HFF-Myc (cell line): ENCODE data around the gene MYH10.
A peak's percentile ranks its signal among the peaks of the same experiment; 100 is the strongest.

ENCODE experiments used
- DNase-seq: peaks from one replicate; pipeline ENCODE4 v3.0.0-alpha.2; 2011; ENCODE audit warnings: low read depth; ENCODE audit errors: extremely low read depth
- H3K4me3 ChIP-seq: replicated peaks from 2 replicates; pipeline ENCODE4 v1.5.1; 2011; ENCODE audit warnings: low read depth, mild to moderate bottlenecking, control low read depth, low read length
- CTCF ChIP-seq: IDR thresholded peaks from 2 replicates; pipeline ENCODE4 v1.5.1; 2012; ENCODE audit warnings: mild to moderate bottlenecking, low read depth, low read length, control low read depth; ENCODE audit errors: missing control alignments

Gene MYH10

GRCh38 chr17:8572764-8573163 lies 57.8 kb downstream of the MYH10 start:
- DNase-seq = no peak
- H3K4me3 ChIP-seq = no peak overlapping the region
- peak; percentile 4 for TF ChIP-seq CTCF

- no peak for TF ChIP-seq CTCF
- H3K4me3 ChIP-seq = no peak overlapping the region
- peak; percentile 45 for DNase-seq
Measured at GRCh38 chr17:8563981-8564602, 66.4 kb downstream of the MYH10 start.

- DNase-seq = no peak
- TF ChIP-seq CTCF = no peak
- no peak overlapping the region for H3K4me3 ChIP-seq
Measured at GRCh38 chr17:8563024-8563776, 67.3 kb downstream of the MYH10 start.

- DNase-seq = no peak
- no peak overlapping the region for H3K4me3 ChIP-seq
- TF ChIP-seq CTCF = no peak
Measured at GRCh38 chr17:8558144-8558543, 72.4 kb downstream of the MYH10 start.

- DNase-seq = no peak
- H3K4me3 ChIP-seq = no peak overlapping the region
- no peak for TF ChIP-seq CTCF
Measured at GRCh38 chr17:8557176-8557806, 73.2 kb downstream of the MYH10 start.

GRCh38 chr17:8556074-8556473 lies 74.5 kb downstream of the MYH10 start:
- H3K4me3 ChIP-seq = no peak overlapping the region
- TF ChIP-seq CTCF = no peak
- no peak for DNase-seq
